Right kidney (tissue), 1 donor: ENCODE data around the gene MACROD2.
A peak's percentile ranks its signal among the peaks of the same experiment; 100 is the strongest.

Experiments used
- DNase-seq: peaks from one replicate; pipeline ENCODE4 v3.0.0-alpha.2; 2016

The MACROD2 gene

DNA sequence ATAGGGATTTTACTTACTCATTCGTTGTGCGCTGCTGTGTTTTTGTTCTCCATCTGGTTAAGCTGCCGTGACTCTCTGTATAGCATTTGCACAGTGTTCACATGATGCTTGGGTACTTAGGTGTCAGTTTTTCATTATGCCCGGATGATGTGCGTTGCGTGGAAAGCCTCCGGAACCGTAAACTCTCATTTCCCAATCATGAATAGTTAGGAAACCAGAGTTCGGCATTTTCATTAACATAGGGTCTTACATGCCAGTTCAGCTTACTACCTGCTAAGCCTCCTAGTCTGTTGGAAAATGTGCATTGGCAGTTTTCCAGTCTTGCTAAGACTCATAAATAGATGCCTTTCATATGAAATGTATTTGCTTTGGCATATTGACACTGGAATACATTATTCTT is 825.5 kb downstream of the MACROD2 start:
- no peak for DNase-seq

GRCh38 chr20:14821251-14821650 is 825.9 kb downstream of the MACROD2 start:
- DNase-seq: no peak

DNA sequence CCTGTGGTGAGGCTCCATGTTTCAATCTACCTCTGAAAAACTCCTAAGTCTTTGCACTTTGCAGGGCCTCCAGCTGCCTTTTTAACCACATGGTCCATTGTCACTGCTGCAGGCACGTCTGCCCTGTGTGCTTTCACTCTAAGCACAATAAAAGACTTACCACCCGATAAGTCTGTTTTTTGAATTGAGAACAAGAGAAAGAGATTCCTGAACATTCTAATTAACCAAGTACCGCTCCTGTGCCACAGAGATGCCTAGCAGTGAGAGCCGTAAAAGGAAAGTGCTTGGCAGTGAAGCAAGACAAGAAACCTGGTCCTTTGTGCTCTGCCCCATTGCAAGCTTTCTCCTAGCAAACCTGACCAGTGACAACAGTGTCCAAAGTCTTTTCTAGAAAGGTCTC is 829.7 kb downstream of the MACROD2 start:
- DNase-seq: no peak

- no peak for DNase-seq
Observed at GRCh38 chr20:14826543-14827313, 831.4 kb downstream of the MACROD2 start.

GRCh38 chr20:14828459-14828858 is 833.1 kb downstream of the MACROD2 start:
- no peak for DNase-seq

GRCh38 chr20:14829906-14830305 is 834.6 kb downstream of the MACROD2 start:
- DNase-seq: no peak

- no peak for DNase-seq
Observed at GRCh38 chr20:14830466-14830865, 835.1 kb downstream of the MACROD2 start.

GRCh38 chr20:14830899-14831298 is 835.6 kb downstream of the MACROD2 start:
- no peak for DNase-seq

DNA sequence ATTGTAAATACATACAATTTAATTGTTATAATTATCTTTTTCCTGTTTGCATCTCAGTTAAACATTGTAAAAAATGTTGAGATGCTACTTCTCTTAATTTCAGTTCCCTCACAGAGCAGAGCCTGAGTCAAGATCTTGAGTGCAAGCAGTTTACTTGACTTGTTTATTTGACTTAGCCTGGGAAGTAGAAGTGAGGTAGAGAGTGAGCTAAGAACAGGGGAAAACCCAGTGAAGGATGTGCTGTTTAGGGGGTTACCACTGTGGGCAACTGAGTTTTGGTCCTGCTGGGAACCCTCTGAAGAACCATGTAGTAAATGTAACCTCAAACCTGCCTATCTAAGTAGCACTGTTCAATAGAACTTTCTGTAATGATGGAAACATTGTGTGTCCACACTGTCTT is 837.3 kb downstream of the MACROD2 start:
- DNase-seq: no peak

DNA sequence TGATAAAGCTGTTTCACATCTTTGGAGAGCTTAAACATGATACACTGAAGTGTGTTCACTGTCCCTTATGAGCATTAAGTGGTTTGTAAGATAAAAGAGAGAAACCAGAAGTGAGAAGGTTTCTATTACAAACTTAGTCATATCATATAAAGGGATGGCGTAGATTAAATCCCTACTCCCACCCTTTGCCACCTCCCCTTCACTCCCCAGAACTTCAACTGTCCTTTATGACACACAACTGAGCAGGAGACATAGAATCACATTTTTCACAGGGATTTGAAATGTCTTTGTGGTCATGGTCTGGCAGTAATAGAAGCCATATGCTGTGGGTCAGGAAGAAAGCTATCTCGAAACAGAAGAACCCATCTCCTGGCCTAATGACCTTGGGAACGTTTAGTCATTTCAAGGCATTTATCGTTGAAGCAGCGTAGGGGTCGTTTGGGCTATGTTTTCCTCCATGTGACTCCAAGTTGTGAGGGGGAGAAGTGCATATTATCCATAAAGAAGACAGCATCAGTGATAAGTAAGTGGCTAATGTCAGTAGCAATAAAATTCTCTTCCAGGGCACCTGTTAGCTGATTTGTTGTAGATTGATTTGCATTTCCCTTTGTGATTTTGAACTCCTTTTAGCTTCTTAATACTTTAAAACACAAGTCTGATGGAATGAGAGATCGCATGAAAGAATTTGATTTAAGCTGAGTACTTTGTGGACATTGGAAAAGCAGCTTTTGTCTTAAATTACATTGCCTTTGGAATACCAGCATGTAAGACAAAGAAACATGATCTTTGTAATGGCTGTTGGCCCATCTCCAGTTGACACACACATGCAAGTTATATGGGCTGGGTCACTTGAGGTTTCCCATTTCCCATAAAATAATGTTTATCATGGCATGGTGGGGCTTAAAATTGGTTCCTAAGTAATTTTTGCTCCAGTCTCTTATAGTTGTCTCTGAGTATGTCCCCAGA is 843.6 kb downstream of the MACROD2 start:
- peak; percentile 43 for DNase-seq

GRCh38 chr20:14845199-14846160 is 850.2 kb downstream of the MACROD2 start:
- no peak for DNase-seq

GRCh38 chr20:14848806-14849205 is 853.5 kb downstream of the MACROD2 start:
- DNase-seq: no peak

DNA sequence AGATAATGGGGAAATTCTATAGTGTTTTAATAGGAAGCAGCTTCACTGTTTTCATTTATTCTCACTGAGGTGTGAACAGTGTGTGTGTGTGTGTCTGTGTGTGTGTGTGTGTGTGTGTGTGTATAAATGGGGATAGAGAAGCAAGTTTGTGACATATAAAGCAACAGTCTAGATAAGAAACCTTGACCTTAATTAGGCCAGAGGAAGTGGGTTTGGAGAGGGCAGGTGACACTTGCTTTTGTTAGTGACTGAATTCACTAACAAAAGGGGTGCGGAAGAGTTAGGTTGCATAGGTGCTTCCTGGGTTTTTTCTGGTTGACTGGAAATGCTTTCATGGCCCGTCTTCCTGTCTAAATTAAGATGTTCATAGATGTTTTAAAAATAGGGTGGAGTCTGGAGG is 857.8 kb downstream of the MACROD2 start:
- no peak for DNase-seq

DNA sequence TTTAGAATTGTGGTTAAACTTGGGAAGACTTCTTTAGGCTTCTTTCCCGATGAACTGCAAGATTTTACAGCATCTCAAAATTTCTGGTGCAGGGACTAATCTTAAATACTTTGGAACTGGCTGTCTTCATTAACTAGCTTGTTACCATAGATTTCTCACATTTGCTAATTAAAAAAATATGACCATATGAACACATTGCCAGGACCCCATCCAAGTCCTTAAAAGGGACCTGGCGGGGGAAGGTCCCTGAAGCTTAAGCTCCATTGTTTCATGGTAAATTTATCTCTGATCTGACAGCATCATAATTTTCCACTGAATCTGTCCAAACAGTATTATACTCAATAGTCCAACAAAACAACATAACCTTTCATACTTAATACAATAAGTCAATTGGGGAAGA is 859.9 kb downstream of the MACROD2 start:
- DNase-seq: no peak

DNA sequence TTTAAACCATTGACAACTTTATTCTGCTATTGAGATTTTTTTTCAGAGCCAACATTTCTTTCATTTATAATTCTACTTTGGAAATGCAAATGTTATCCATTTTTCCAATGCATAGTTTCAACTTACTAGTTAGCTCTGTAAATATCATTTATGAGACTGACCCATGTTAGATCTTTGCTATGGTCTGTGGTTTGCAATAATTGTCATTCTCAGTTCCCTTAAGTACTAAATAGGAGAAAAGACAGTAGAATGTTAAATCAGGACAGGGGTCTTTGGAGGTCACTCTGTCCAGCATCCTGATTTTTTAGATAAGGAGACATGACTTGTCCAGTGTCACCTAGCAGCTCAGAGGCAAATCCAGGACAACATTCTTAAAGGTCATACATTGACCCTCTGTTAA is 864.3 kb downstream of the MACROD2 start:
- no peak for DNase-seq

DNA sequence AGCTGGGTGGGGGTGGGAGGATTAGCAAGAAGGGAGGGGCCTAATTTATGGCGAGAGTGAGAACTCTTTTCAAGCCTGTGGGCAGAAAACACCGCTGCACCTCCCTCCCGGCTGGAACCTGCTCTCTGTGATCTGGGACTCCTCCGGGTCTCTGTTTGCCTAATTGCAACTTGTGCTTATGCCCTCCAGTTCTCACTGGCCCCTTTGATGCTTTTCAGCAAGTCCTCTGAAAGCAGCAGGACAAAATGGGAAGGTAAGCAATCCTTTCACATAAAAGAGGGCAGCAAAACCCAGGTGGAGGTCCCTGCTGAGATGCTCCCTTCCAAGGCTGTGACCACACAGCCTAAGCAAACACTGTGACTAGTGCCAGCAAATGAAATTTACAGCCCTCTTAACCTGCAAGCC is 865.1 kb downstream of the MACROD2 start:
- peak; percentile 43 for DNase-seq

DNA sequence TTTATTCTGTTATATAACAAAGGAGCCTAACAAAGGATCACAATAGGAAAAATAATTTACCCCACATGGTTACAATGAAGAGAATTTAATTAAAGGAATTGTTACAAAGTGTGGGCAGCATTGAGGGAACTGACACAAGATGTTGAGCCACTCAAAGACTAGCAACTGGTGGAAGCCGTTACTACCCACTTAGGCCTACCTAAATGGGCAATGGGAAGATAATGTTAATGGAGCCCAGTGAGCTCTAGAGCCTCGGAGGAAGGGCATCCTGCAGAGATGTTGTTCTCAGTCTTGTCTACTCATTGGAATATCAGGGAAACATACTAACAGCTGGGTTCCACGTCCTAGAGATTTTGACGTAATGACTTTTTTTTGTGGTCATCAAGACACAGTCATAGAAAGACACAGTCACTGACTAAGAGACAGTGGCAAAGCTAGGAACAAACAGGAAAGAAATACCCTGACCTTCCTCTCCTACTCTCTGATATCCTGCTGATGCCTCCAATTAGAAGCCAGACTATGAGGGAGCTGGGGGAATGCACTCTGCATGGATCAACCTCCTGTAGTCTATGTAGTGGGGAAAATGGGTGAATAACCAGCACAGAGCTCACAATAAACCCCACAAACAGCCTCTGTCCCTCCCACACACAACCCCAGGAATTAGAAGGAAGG is 865.8 kb downstream of the MACROD2 start:
- DNase-seq: no peak

- DNase-seq: no peak
Observed at GRCh38 chr20:14865169-14865568, 869.9 kb downstream of the MACROD2 start.

- no peak for DNase-seq
Observed at GRCh38 chr20:14865731-14866130, 870.4 kb downstream of the MACROD2 start.

DNA sequence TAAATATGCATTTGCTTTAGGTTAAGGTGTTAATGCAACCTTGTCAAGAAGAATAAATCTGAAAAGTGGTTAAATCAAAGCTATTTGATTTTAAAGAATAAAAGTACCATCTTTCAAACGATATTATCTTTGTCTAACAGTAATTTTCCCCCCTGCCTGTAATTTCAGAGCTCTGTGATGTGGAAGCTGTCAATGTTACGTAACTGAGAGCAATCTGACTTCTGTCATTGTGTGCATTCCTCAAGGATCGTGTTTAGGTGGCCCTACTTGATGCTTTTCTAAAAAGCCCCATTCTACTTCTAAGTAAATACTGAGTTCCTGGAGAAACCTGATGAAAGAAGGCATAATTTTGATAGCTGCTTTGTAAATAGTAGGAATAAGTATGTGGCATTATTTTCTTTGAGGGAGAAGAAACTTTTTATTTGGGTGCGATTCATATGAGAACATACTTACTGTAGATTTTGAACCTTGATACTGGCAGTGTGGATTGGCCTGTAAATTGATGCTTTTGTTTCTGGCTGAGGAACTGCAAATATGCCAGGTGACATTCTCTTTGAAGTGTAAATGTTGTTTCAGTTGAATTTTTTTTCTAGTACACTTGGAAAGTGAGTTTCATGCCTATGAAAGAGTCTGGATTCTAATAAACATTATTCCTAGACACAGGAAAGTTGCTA is 871.7 kb downstream of the MACROD2 start:
- DNase-seq: no peak
